Activated T-cell treated with anti-CD3 and anti-CD28 coated beads, Interleukin-2, amount 50 U/mL, for 72 hours (primary cell): ENCODE data around the gene FEZ2. TPM values are rescaled to one million over a fixed set of nuclear protein-coding genes. Genes with fewer than 3 reads are reported as not detected.

Experiments
- ATAC-seq, 2 donors: fragments of 150-1000 bp; cut with Tn5 transposase; replicated peaks in 1 of 2; 2 replicates each; pipeline ENCODE4 v1.10.0; 2021; ENCODE audit warnings: moderate library complexity in 2 of 2, mild to moderate bottlenecking in 1 of 2
- DNase-seq, 2 donors: peaks; one replicate each; pipeline ENCODE4 v3.0.0; 2021 to 2022; ENCODE audit warnings: mixed read lengths in 1 of 2
- H3K27ac Mint-ChIP-seq: one replicate; pipeline ENCODE4 v1.8.0; 2022; ENCODE audit warnings: mild to moderate bottlenecking, moderate library complexity, mixed read lengths
- H3K27me3 Mint-ChIP-seq: one replicate; pipeline ENCODE4 v1.8.0; 2022; ENCODE audit warnings: low read depth, mixed read lengths
- H3K36me3 Mint-ChIP-seq, 2 donors: one replicate each; pipeline ENCODE4 v1.8.0; 2022; ENCODE audit warnings: mixed read lengths in 2 of 2, mild to moderate bottlenecking in 1 of 2; ENCODE audit not compliant: insufficient read depth in 2 of 2
- H3K4me1 Mint-ChIP-seq: one replicate; pipeline ENCODE4 v1.8.0; 2022; ENCODE audit warnings: low read depth, mixed read lengths
- H3K4me3 Mint-ChIP-seq, 2 donors: one replicate each; pipeline ENCODE4 v1.8.0; 2022; ENCODE audit warnings: mild to moderate bottlenecking in 2 of 2, mixed read lengths in 2 of 2, moderate library complexity in 2 of 2
- H3K9me3 Mint-ChIP-seq, 2 donors: one replicate each; pipeline ENCODE4 v1.8.0; 2022; ENCODE audit warnings: mixed read lengths in 2 of 2
- total RNA-seq, 2 donors: library from RNA; stranded (reverse); gene quantifications; one replicate each; pipeline ENCODE4 v1.2.3, GENCODE V29; 2022

FEZ2 gene
- total RNA-seq, result 10 to 100 TPM; 11.1 to 12.5 TPM

GRCh38 chr2:36597532-36598377, at the start of gene FEZ2:
Gene FEZ2, minus strand, starts transcription at chr2:36598168. Its CDS starts 26 bp downstream, at chr2:36598142.
- Mint-ChIP-seq H3K36me3 (peaks cover 0 to 3% of the 10 kb centered on the region in 2 donors), H3K9me3 (no peaks in the 10 kb centered on the region), H3K27ac (peak within 1 kb of the TSS; percentile 38), H3K4me1 (peaks cover 24% of the 10 kb centered on the region), H3K4me3 (peak within 1 kb of the TSS; percentile 86 to 94), H3K27me3 (no peaks in the 10 kb centered on the region)
- peak; percentile 79 to 85 for DNase-seq
- peak; percentile 96 to 97 for ATAC-seq

- peaks cover 14% of the 10 kb centered on the region for H3K27me3 Mint-ChIP-seq
- peaks cover 8% of the 10 kb centered on the region for H3K4me1 Mint-ChIP-seq
- H3K4me3 Mint-ChIP-seq, result no peak overlapping the region
- peaks cover 0 to 4% of the 10 kb centered on the region in 2 donors for H3K36me3 Mint-ChIP-seq
- no peak overlapping the region for H3K27ac Mint-ChIP-seq
- DNase-seq (no peak), ATAC-seq (no peak)
- H3K9me3 Mint-ChIP-seq, result peaks cover 3 to 5% of the 10 kb centered on the region in 2 donors
These were observed 37.1 kb upstream of the FEZ2 start for GRCh38 chr2:36634981-36635597.

DNA sequence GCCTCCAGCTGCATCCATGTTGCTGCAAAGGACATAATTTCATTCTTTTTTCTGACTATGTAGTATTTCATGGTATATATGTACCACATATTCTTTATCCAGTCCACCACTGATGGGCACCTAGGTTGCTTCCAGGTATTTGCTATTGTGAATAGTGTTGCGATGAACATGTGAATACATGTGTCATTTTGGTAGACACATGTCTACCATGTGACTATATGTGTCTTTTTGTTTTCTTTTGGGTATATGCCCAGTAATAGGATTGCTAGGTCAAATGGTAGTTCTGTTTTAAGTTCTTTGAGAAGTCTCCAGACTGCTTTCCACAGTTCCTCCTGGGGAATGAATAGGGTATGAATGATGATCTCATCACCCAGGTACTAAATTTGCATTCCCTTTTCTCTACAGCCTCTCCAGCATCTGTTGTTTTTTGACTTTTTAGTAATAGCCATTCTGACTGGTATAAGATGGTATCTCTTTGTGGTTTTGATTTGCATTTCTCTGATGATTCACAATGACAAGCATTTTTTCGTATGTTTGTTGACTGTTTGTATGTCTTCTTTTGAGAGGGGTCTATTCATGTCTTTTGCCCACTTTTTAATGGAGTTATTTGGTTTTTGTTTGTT, 35.6 kb upstream of the FEZ2 start:
- no peak for DNase-seq
- no peak overlapping the region for H3K4me3 Mint-ChIP-seq
- H3K27me3 Mint-ChIP-seq, result peaks cover 11% of the 10 kb centered on the region
- peaks cover 8% of the 10 kb centered on the region for H3K4me1 Mint-ChIP-seq
- no peak overlapping the region for H3K27ac Mint-ChIP-seq
- ATAC-seq, result peak; percentile 66 to 79
- H3K9me3 Mint-ChIP-seq, result peaks cover 3 to 5% of the 10 kb centered on the region in 2 donors
- peaks cover 0 to 4% of the 10 kb centered on the region in 2 donors for H3K36me3 Mint-ChIP-seq

DNA sequence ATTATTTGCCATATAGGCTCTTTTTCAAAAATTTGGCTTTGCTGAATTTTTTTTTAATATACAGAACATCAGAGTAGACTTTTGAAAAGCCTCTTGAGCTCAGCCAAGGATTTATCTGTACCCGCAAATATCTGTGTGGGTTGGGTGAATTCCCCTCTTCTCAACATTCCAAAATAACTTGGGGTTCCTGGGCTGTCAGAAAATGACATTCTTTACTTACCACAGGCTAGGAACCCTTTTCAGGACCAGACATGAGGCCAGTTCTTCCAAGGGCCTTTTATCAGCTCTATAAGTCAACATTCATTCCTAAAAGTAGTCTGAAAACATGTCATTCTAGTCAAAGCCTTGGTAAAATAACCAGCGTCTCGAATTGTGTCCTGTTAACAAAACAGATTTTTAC, 28.8 kb upstream of the FEZ2 start:
- no peak for DNase-seq
- Mint-ChIP-seq H3K4me1 (no peaks in the 10 kb centered on the region), H3K27me3 (peaks cover 14% of the 10 kb centered on the region), H3K4me3 (no peak overlapping the region), H3K27ac (no peak overlapping the region), H3K9me3 (peaks cover 0 to 6% of the 10 kb centered on the region in 2 donors), H3K36me3 (no peaks in the 10 kb centered on the region)
- no peak for ATAC-seq

DNA sequence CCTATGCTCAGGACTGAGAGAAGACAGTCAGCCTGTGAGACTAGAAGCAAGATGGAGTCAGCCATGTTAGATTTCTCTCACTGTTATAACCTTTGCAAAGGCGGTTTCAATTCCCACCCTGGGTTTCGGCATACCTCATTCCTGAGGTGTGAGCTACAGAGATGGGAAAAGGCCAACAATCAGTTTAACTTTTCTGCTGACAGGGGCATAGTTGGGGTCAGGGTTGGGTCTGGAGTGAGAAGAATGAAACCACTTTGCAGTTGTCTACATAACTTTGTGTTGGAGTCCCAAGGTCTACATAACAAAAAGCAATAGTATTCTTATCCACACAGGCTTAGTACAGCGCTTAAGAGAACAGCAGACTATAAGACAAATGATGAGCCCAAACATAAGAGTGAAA, 28.1 kb upstream of the FEZ2 start:
- DNase-seq, result no peak
- no peaks in the 10 kb centered on the region for H3K36me3 Mint-ChIP-seq
- peaks cover 0 to 6% of the 10 kb centered on the region in 2 donors for H3K9me3 Mint-ChIP-seq
- no peak for ATAC-seq
- no peaks in the 10 kb centered on the region for H3K4me1 Mint-ChIP-seq
- peaks cover 15% of the 10 kb centered on the region for H3K27me3 Mint-ChIP-seq
- no peak overlapping the region for H3K27ac Mint-ChIP-seq
- H3K4me3 Mint-ChIP-seq, result no peak overlapping the region

GRCh38 chr2:36625304-36625703, 27.3 kb upstream of the FEZ2 start:
- DNase-seq, result no peak
- no peak overlapping the region for H3K4me3 Mint-ChIP-seq
- no peak for ATAC-seq
- H3K36me3 Mint-ChIP-seq, result no peaks in the 10 kb centered on the region
- H3K27me3 Mint-ChIP-seq, result peaks cover 15% of the 10 kb centered on the region
- no peaks in the 10 kb centered on the region for H3K4me1 Mint-ChIP-seq
- no peak overlapping the region for H3K27ac Mint-ChIP-seq
- peaks cover 0 to 6% of the 10 kb centered on the region in 2 donors for H3K9me3 Mint-ChIP-seq

- peaks cover 0 to 2% of the 10 kb centered on the region in 2 donors for H3K9me3 Mint-ChIP-seq
- H3K27me3 Mint-ChIP-seq, result peaks cover 11% of the 10 kb centered on the region
- H3K4me1 Mint-ChIP-seq, result no peaks in the 10 kb centered on the region
- no peak for DNase-seq
- no peaks in the 10 kb centered on the region for H3K36me3 Mint-ChIP-seq
- ATAC-seq, result no peak
- no peak overlapping the region for H3K27ac Mint-ChIP-seq
- H3K4me3 Mint-ChIP-seq, result no peak overlapping the region
These were observed 22.4 kb upstream of the FEZ2 start for GRCh38 chr2:36620321-36620720.

GRCh38 chr2:36618381-36618780, 20.4 kb upstream of the FEZ2 start:
- ATAC-seq (peak; percentile 85 to 88), DNase-seq (peak; percentile 21)
- Mint-ChIP-seq H3K4me1 (no peaks in the 10 kb centered on the region), H3K9me3 (no peaks in the 10 kb centered on the region), H3K36me3 (no peaks in the 10 kb centered on the region), H3K27me3 (peaks cover 11% of the 10 kb centered on the region), H3K4me3 (no peak overlapping the region), H3K27ac (no peak overlapping the region)

- DNase-seq (no peak), ATAC-seq (no peak)
- no peak overlapping the region for H3K4me3 Mint-ChIP-seq
- H3K9me3 Mint-ChIP-seq, result no peaks in the 10 kb centered on the region
- H3K4me1 Mint-ChIP-seq, result no peaks in the 10 kb centered on the region
- H3K36me3 Mint-ChIP-seq, result no peaks in the 10 kb centered on the region
- peaks cover 2% of the 10 kb centered on the region for H3K27me3 Mint-ChIP-seq
- H3K27ac Mint-ChIP-seq, result no peak overlapping the region
These were observed 19.0 kb upstream of the FEZ2 start for GRCh38 chr2:36616947-36617346.

- H3K4me1 Mint-ChIP-seq, result no peaks in the 10 kb centered on the region
- H3K9me3 Mint-ChIP-seq, result no peaks in the 10 kb centered on the region
- H3K27me3 Mint-ChIP-seq, result no peaks in the 10 kb centered on the region
- no peak overlapping the region for H3K4me3 Mint-ChIP-seq
- H3K36me3 Mint-ChIP-seq, result no peaks in the 10 kb centered on the region
- no peak overlapping the region for H3K27ac Mint-ChIP-seq
- no peak for ATAC-seq
- no peak for DNase-seq
These were observed 17.3 kb upstream of the FEZ2 start for GRCh38 chr2:36615222-36615621.

GRCh38 chr2:36613801-36614200, 15.8 kb upstream of the FEZ2 start:
- Mint-ChIP-seq H3K4me1 (no peaks in the 10 kb centered on the region), H3K27ac (no peak overlapping the region), H3K4me3 (no peak overlapping the region), H3K9me3 (no peaks in the 10 kb centered on the region), H3K27me3 (no peaks in the 10 kb centered on the region), H3K36me3 (no peaks in the 10 kb centered on the region)
- DNase-seq (no peak), ATAC-seq (no peak)

DNA sequence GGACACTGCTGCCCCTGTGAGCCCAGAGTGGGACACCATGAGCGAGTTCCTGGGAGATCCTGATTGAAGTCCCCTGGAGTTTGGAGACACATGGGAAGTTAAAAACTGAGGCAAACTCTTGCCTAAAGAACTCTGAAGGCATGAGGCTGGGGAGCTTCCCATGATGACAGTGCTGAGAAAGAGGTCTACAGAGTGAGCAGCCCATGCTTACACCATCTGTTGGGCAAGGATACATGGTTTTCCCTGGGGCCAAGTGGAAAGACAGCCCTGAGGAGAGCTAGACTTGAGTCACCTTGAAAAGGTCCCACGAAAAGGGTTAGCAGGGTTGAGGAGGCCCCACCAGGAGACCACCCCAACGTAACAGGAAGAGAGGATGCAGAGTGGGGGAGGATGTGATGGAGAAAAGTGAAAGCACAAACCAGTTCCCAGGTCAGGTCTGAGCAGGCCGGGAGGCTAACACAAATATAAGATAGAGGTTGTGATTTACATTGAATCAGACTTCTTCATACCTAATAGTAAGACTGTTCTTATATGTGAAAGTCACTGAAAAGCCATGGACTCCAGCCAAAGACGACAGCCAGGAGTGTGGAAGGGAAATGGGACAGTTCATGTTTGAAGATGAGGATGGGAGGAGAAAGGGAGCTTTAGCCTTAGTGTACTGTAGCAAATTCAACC, 13.5 kb upstream of the FEZ2 start:
- no peaks in the 10 kb centered on the region for H3K36me3 Mint-ChIP-seq
- H3K4me1 Mint-ChIP-seq, result no peaks in the 10 kb centered on the region
- H3K4me3 Mint-ChIP-seq, result no peak overlapping the region
- no peak overlapping the region for H3K27ac Mint-ChIP-seq
- no peaks in the 10 kb centered on the region for H3K9me3 Mint-ChIP-seq
- H3K27me3 Mint-ChIP-seq, result no peaks in the 10 kb centered on the region
- no peak for DNase-seq
- ATAC-seq, result no peak

- DNase-seq (no peak), ATAC-seq (no peak)
- Mint-ChIP-seq H3K4me3 (no peak overlapping the region), H3K36me3 (no peaks in the 10 kb centered on the region), H3K4me1 (no peaks in the 10 kb centered on the region), H3K9me3 (no peaks in the 10 kb centered on the region), H3K27ac (no peak overlapping the region), H3K27me3 (no peaks in the 10 kb centered on the region)
These were observed 11.5 kb upstream of the FEZ2 start for GRCh38 chr2:36609507-36609906.
